Measurements from ENCODE around the gene RDH11.
"Not testable (repeated sequence)": the region's sequence is repeated elsewhere in the genome, so short reads cannot be mapped to it uniquely, and the experiment has no call there.

Gene RDH11

DNA sequence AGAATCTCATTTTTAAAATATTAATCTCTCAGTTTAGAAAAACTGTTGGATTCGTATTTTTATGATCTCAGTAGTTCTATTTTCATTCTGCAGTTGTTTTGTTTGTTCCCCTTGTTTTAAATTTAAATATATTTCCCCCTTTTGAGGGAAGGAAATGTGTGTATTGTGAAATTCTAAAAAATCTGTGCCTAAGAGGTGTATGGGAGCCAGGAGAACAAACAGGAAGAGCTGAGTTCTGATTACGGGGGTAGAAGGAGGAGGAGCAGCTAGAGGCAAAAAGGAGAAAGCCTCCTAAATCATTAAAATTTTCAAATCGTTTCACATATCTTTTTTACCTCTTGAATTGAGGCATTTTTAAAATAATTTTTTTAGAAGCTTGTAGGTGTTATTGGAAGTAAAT, 8.4 kb upstream of the RDH11 start:
- TF ChIP-seq, protein P1, sequence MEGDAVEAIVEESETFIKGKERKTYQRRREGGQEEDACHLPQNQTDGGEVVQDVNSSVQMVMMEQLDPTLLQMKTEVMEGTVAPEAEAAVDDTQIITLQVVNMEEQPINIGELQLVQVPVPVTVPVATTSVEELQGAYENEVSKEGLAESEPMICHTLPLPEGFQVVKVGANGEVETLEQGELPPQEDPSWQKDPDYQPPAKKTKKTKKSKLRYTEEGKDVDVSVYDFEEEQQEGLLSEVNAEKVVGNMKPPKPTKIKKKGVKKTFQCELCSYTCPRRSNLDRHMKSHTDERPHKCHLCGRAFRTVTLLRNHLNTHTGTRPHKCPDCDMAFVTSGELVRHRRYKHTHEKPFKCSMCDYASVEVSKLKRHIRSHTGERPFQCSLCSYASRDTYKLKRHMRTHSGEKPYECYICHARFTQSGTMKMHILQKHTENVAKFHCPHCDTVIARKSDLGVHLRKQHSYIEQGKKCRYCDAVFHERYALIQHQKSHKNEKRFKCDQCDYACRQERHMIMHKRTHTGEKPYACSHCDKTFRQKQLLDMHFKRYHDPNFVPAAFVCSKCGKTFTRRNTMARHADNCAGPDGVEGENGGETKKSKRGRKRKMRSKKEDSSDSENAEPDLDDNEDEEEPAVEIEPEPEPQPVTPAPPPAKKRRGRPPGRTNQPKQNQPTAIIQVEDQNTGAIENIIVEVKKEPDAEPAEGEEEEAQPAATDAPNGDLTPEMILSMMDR (IDR thresholded peaks at IDR 0.05; ENCODE audit: borderline replicate concordance, insufficient read depth, low read depth, low read length), result no peak
- no peak overlapping the region for H3K4me3 ChIP-seq (ENCODE audit: low read depth, low read length)

- H3K4me3 ChIP-seq (ENCODE audit: low read depth, low read length), result not testable (repeated sequence)
Measured at GRCh38 chr14:67701492-67701891, 5.9 kb upstream of the RDH11 start, which contains the start of gene RDH12. RDH12 (plus strand) TSS chr14:67701886; CDS start chr14:67722643, 20,757 bp downstream.

GRCh38 chr14:67698179-67698578, 2.6 kb upstream of the RDH11 start:
- H3K4me3 ChIP-seq (ENCODE audit: low read depth, low read length), result no peak overlapping the region
- TF ChIP-seq, protein P1 (IDR thresholded peaks at IDR 0.05; ENCODE audit: borderline replicate concordance, insufficient read depth, low read depth, low read length), result no peak

DNA sequence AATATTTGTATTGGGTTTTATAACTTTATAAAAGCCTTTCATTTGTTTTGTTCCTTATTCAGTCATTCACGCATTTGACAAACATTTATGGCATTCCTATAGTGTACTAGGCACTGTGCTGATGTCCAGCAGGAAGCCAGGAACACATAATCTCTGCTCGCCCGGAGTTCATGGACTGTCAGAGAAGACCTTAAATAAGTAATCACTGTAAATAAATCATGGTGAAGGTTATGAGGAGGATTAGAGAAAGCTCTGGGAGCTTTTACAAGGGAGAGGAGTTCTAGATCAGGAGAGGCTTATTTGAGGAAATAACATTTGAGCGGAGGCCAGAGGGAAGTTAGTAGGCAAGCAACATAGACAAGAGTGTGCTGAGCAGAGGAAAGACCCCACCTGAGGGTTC, 1.4 kb upstream of the RDH11 start:
- no peak overlapping the region for H3K4me3 ChIP-seq (ENCODE audit: low read depth, low read length)
- TF ChIP-seq, protein P1 (IDR thresholded peaks at IDR 0.05; ENCODE audit: borderline replicate concordance, insufficient read depth, low read depth, low read length), result no peak

- TF ChIP-seq, protein P1 (IDR thresholded peaks at IDR 0.05; ENCODE audit: borderline replicate concordance, insufficient read depth, low read depth, low read length), result no peak
- peak overlapping the region; percentile 74 for H3K4me3 ChIP-seq (ENCODE audit: low read depth, low read length)
Measured at GRCh38 chr14:67694791-67695393, 672 bp downstream of the RDH11 start.

DNA sequence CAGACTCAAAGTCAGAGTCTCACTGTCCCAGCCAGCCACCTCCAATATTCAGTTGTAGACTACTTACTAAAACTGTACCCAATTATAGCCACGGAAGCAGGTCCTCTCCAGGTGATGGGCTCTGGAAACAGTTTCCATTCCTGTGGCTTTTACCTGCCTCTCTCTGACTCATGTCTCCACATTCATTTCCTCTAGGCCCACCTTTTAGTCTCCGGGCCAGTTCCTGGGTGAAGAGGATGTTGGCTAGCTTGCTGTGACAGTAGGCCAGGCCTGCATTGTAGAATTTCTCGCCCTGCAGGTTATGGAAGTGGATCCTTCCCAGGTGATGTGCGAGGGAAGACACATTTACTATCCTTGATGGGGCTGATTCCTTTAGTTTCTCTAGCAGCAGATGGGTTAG, 5.6 kb downstream of the RDH11 start:
- H3K4me3 ChIP-seq (ENCODE audit: low read depth, low read length), result no peak overlapping the region
- TF ChIP-seq, protein P1 (IDR thresholded peaks at IDR 0.05; ENCODE audit: borderline replicate concordance, insufficient read depth, low read depth, low read length), result no peak

DNA sequence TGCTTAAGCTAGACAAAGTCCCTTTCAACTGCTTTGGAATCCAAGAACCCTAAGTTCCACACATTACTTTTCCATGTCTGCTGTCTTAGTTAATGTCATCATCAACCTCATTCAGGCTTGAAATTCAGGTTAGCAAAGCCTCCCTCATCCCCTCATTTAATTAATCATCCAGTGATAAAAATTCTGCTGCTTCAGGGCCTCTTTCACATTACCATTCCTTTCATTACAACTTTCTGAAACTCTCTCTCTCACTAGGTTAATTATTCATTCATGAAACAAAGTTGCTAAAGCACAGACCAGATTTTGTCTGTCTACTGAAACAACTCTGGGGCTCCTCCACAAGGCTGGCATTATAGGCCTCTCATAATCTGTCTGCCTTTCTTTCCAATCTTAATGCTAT, 11.7 kb downstream of the RDH11 start:
- H3K4me3 ChIP-seq (ENCODE audit: low read depth, low read length), result no peak overlapping the region
- TF ChIP-seq, protein P1 (IDR thresholded peaks at IDR 0.05; ENCODE audit: borderline replicate concordance, insufficient read depth, low read depth, low read length), result no peak

Measured in GM12875 (cell line).